A549 (cell line): Measurements from ENCODE around the gene GSG1L. TPM values are rescaled to one million over a fixed set of nuclear protein-coding genes. Genes with fewer than 3 reads are reported as not detected.

Source experiments
- ATAC-seq, 2 experiments: fragments of 200-7000 bp in 1 of 2; fragments of >200 bp in 1 of 2; cut with Nextera tagmentation in 1 of 2; cut with Tn5 transposase in 1 of 2; 3 replicates each; pipeline versions ENCODE4 v1.8.0 to v1.9.1; 2018 to 2020; ENCODE audit warnings: mild to moderate bottlenecking in 1 of 2, moderate library complexity in 1 of 2
- CTCF ChIA-PET: fragments of 300-600 bp; sonication (Branson Sonifier 250); formaldehyde crosslinking; extraction: SDS; loops from one replicate; lab custom pipeline; 2021; ENCODE audit warnings: antibody characterized with exemption, inconsistent platforms; lab: Yijun Ruan, JAX
- POLR2A ChIA-PET: fragments of 350-600 bp; formaldehyde crosslinking; extraction: SDS; loops from one replicate; lab custom pipeline; 2021; ENCODE audit warnings: antibody characterized with exemption, inconsistent platforms; lab: Yijun Ruan, JAX
- DNase-seq, 2 experiments: peaks; one replicate each; pipeline versions ENCODE4 v3.0.0 to v3.0.0-alpha.2; 2011 to 2016; ENCODE audit warnings: low read depth in 1 of 2, low spot score in 1 of 2
- FAIRE-seq: peaks from 2 replicates; lab custom pipeline; 2011; peaks lifted over from hg19 to GRCh38; lab: Jason Lieb, UNC
- H3K27ac ChIP-seq, 2 experiments: fragments of >200 bp; sonication (Bioruptor Twin); formaldehyde crosslinking; 3 replicates each; pipeline ENCODE4 v1.5.1; 2016 to 2017
- H3K4me1 ChIP-seq: fragments of >200 bp; sonication (Bioruptor Twin); formaldehyde crosslinking; 3 replicates; pipeline ENCODE4 v1.6.1; 2016
- H3K4me2 ChIP-seq: fragments of >200 bp; sonication (Bioruptor Twin); formaldehyde crosslinking; 3 replicates; pipeline ENCODE4 v1.6.1; 2016
- H3K4me3 ChIP-seq: fragments of >200 bp; sonication (Bioruptor Twin); formaldehyde crosslinking; 3 replicates; pipeline ENCODE4 v1.5.1; 2016
- H3K9me3 ChIP-seq: fragments of >200 bp; sonication (Bioruptor Twin); formaldehyde crosslinking; 3 replicates; pipeline ENCODE4 v1.6.1; 2016
- BHLHE40 ChIP-seq: IDR thresholded peaks from 2 replicates; pipeline ENCODE4 v1.6.1; 2012; ENCODE audit warnings: low read depth, low read length, inconsistent platforms
- CBX2 ChIP-seq: fragments of 200-600 bp; sonication (generic); IDR thresholded peaks from 2 replicates; pipeline ENCODE4 v1.6.1; 2016; ENCODE audit warnings: low read depth, mild to moderate bottlenecking, borderline replicate concordance
- CHD2 ChIP-seq: fragments of 150-350 bp; IDR thresholded peaks from 2 replicates; pipeline ENCODE4 v1.6.1; 2014; ENCODE audit warnings: low read length; ENCODE audit not compliant: partially characterized antibody
- CTCF ChIP-seq: fragments of >200 bp; sonication (Bioruptor Twin); formaldehyde crosslinking; IDR thresholded peaks from 3 replicates; pipeline ENCODE4 v1.5.1; 2016
- EP300 ChIP-seq, 2 experiments: fragments of >200 bp; sonication (Bioruptor Twin); formaldehyde crosslinking; IDR thresholded peaks; 2 replicates in 1 of 2; 3 replicates in 1 of 2; pipeline ENCODE4 v1.6.1; 2016 to 2017
- FOSL2 ChIP-seq, 2 experiments: fragments of 450-650 bp in 1 of 2; fragments of >200 bp in 1 of 2; sonication (Bioruptor Twin) in 1 of 2; formaldehyde crosslinking; IDR thresholded peaks; 2 replicates each; pipeline versions ENCODE4 v1.5.0 to v1.6.1; 2016 to 2020; ENCODE audit warnings: mild to moderate bottlenecking in 1 of 2, moderate library complexity in 1 of 2
- HDAC2 ChIP-seq: fragments of 200-600 bp; sonication (generic); IDR thresholded peaks from 2 replicates; pipeline ENCODE4 v1.6.1; 2016
- HMGXB4 ChIP-seq: fragments of 250-450 bp; sonication (Bioruptor Pico); IDR thresholded peaks from 2 replicates; pipeline ENCODE4 v1.5.0; 2021; ENCODE audit warnings: mild to moderate bottlenecking, moderate library complexity, borderline replicate concordance
- KDM5A ChIP-seq: fragments of 200-600 bp; sonication (generic); IDR thresholded peaks from 2 replicates; pipeline ENCODE4 v1.6.1; 2016; ENCODE audit warnings: antibody characterized with exemption, mild to moderate bottlenecking
- MAFK ChIP-seq: fragments of 450-650 bp; IDR thresholded peaks from 2 replicates; pipeline ENCODE4 v1.6.1; 2014; ENCODE audit not compliant: partially characterized antibody
- MAZ ChIP-seq: fragments of 150-350 bp; IDR thresholded peaks from 2 replicates; pipeline ENCODE4 v1.6.1; 2014; ENCODE audit warnings: antibody characterized with exemption, low read depth, low read length, borderline replicate concordance
- NFE2L2 ChIP-seq: fragments of 150-350 bp; conservative IDR thresholded peaks from 2 replicates; pipeline ENCODE4 v1.6.1; 2014; ENCODE audit warnings: low read length
- NPAS2 ChIP-seq: fragments of 250-450 bp; sonication (Bioruptor Pico); IDR thresholded peaks from 2 replicates; pipeline ENCODE4 v1.8.0; 2022; ENCODE audit warnings: mild to moderate bottlenecking, moderate library complexity, borderline replicate concordance
- POLR2AphosphoS2 ChIP-seq: conservative IDR thresholded peaks from 2 replicates; pipeline ENCODE4 v1.6.1; 2012; ENCODE audit warnings: low read length, improper control_type of control experiment, inconsistent platforms
- REST ChIP-seq: fragments of 200-600 bp; sonication (generic); IDR thresholded peaks from 2 replicates; pipeline ENCODE4 v1.6.1; 2016; ENCODE audit warnings: antibody characterized with exemption, mild to moderate bottlenecking, moderate library complexity
- SMC3 ChIP-seq: fragments of >200 bp; sonication (Bioruptor Twin); formaldehyde crosslinking; IDR thresholded peaks from 3 replicates; pipeline ENCODE4 v1.6.1; 2018; ENCODE audit warnings: inconsistent platforms
- SREBF2 ChIP-seq: fragments of 450-650 bp; IDR thresholded peaks from 2 replicates; pipeline ENCODE4 v1.6.1; 2014; ENCODE audit warnings: mild to moderate bottlenecking, moderate library complexity
- TP53 ChIP-seq: fragments of 250-450 bp; sonication (Bioruptor Pico); IDR thresholded peaks from 2 replicates; pipeline ENCODE4 v1.5.0; 2021; ENCODE audit warnings: mild to moderate bottlenecking, moderate library complexity
- ZNF302 ChIP-seq: fragments of 250-450 bp; sonication (Bioruptor Pico); IDR thresholded peaks from 2 replicates; pipeline ENCODE4 v1.9.0; 2021; ENCODE audit warnings: inconsistent platforms, mild to moderate bottlenecking, moderate library complexity
- WGBS: methylation state at CpG from one replicate; pipeline ENCODE4 v1.1.6; 2017; ENCODE audit errors: missing lambda C conversion rate; 5-methylcytosine and 5-hydroxymethylcytosine counted together
- polyA plus RNA-seq, 4 experiments: library from polyadenylated mRNA; depleted of rRNA in 3 of 4; stranded (reverse); fragments of >200 nt; fragmentation: RNase III in 1 of 4; extraction: RNeasy Plus Mini Kit Qiagen cat#74134 plus additional on column Dnase treatment in 1 of 4; gene quantifications; 2 replicates in 3 of 4; 3 replicates in 1 of 4; pipeline ENCODE4 v1.2.3, GENCODE V29; 2011 to 2017

The GSG1L gene
- polyA plus RNA-seq, 2 of the 4 experiments (the other 2 are of a cell fraction) = not detected

GRCh38 chr16:28089205-28089991, 25.9 kb upstream of the GSG1L start:
- no peak for ATAC-seq
- Histone ChIP-seq H3K27ac (no peak overlapping the region), H3K4me2 (no peak overlapping the region), H3K9me3 (no peaks in the 10 kb centered on the region), H3K4me3 (no peak overlapping the region), H3K4me1 (no peaks in the 10 kb centered on the region)
- DNase-seq = no peak
- CTCF ChIA-PET = interaction anchor here (0.5 to 1.0 kb wide), 2 partner anchors 18 to 128 kb away, joined by 3 to 4 read pairs; no protein-coding TSS in a partner anchor
- 91% methylated on average over 2 of the region's 3 CpGs for WGBS
- FAIRE-seq = no peak
- TF ChIP-seq EP300 (IDR thresholded peaks at IDR 0.05) = no peak
- TF ChIP-seq SMC3 = no peak
- TF ChIP-seq ZNF302 (CRISPR knock-in tag) = no peak
- TF ChIP-seq TP53 (CRISPR knock-in tag) = no peak
- no peak for TF ChIP-seq CTCF
- TF ChIP-seq MAZ = no peak
- no peak for TF ChIP-seq REST
- no peak for TF ChIP-seq POLR2AphosphoS2
- no peak for TF ChIP-seq CBX2
- no peak for TF ChIP-seq BHLHE40
- TF ChIP-seq KDM5A = no peak
- no peak for TF ChIP-seq HMGXB4 (CRISPR knock-in tag)
- TF ChIP-seq NPAS2 = no peak
- no peak for TF ChIP-seq FOSL2 (IDR thresholded peaks at IDR 0.05)
- no peak for TF ChIP-seq FOSL2 (CRISPR knock-in tag; IDR thresholded peaks at IDR 0.05)
- no peak for TF ChIP-seq CHD2
- no peak for TF ChIP-seq SREBF2
- no peak for TF ChIP-seq MAFK
- POLR2A ChIA-PET = no interaction called here

- Histone ChIP-seq H3K27ac (no peak overlapping the region), H3K4me3 (no peak overlapping the region), H3K9me3 (no peaks in the 10 kb centered on the region), H3K4me2 (no peak overlapping the region), H3K4me1 (no peaks in the 10 kb centered on the region)
- 79% methylated on average over 6 of the region's 7 CpGs for WGBS
- ChIA-PET POLR2A (no interaction called here), CTCF (no interaction called here)
- no peak for FAIRE-seq
- ATAC-seq = peak; percentile 38 to 52; a peak in 5 of 6 replicates
- no peak for TF ChIP-seq HDAC2
- peak; percentile 81 for TF ChIP-seq REST
- TF ChIP-seq NFE2L2 = no peak
- TF ChIP-seq NPAS2 = no peak
- peak in 1 of 2 experiments; percentile 16 for DNase-seq
Observed at GRCh38 chr16:28087675-28088300, 24.3 kb upstream of the GSG1L start.
